GM12878 (cell line): Measurements from ENCODE around the gene ARHGAP9. TPM values are rescaled to one million over a fixed set of nuclear protein-coding genes. Genes with fewer than 3 reads are reported as not detected.

ENCODE experiments used
- ATAC-seq: fragments of 200-7000 bp; cut with Tn5 transposase; 3 replicates; pipeline ENCODE4 v1.9.1; 2020; ENCODE audit warnings: mild to moderate bottlenecking, moderate library complexity
- BruUV-seq: library from RNA; stranded (reverse); fragments of 400-500 nt; replicated peaks from 2 replicates; lab custom pipeline; 2021; lab: Mats Ljungman, UMichigan
- CTCF ChIA-PET: fragments of 300-600 bp; sonication (Branson Sonifier 250); formaldehyde crosslinking; extraction: SDS; loops from one replicate; lab custom pipeline; 2021; ENCODE audit warnings: inconsistent platforms; lab: Yijun Ruan, JAX
- POLR2A ChIA-PET: fragments of 350-600 bp; formaldehyde crosslinking; extraction: SDS; loops from one replicate; lab custom pipeline; 2021; ENCODE audit warnings: inconsistent platforms; lab: Charles Lee
- RAD21 ChIA-PET: fragments of 300-600 bp; sonication (Branson Sonifier 250); formaldehyde crosslinking; loops from one replicate; lab custom pipeline; 2023; ENCODE audit warnings: antibody characterized with exemption; ENCODE audit not compliant: unreplicated experiment; lab: Charles Lee
- SMC1A ChIA-PET: fragments of 300-600 bp; sonication (Branson Sonifier 250); formaldehyde crosslinking; loops from one replicate; lab custom pipeline; 2023; ENCODE audit not compliant: unreplicated experiment, uncharacterized antibody; lab: Charles Lee
- DNase-seq: peaks from one replicate; pipeline ENCODE4 v3.0.0-alpha.2; 2011; ENCODE audit warnings: low read depth, low spot score
- FAIRE-seq: peaks from 3 replicates; lab custom pipeline; 2011; peaks lifted over from hg19 to GRCh38; lab: Jason Lieb, UNC
- H2AFZ ChIP-seq: 2 replicates; pipeline ENCODE4 v1.6.0; 2011; ENCODE audit warnings: low read depth, low read length, control low read depth; ENCODE audit not compliant: control insufficient read depth
- H3K27ac ChIP-seq: 2 replicates; pipeline ENCODE4 v1.5.1; 2011; ENCODE audit warnings: control low read depth; ENCODE audit not compliant: control insufficient read depth, insufficient read depth
- H3K27me3 ChIP-seq, 2 experiments: replicated peaks in 1 of 2; 2 replicates each; pipeline versions ENCODE4 v1.6.0 to v1.6.1; 2011; ENCODE audit warnings: low read length in 1 of 2; ENCODE audit not compliant: control insufficient read depth in 2 of 2, insufficient read depth in 2 of 2
- H3K36me3 ChIP-seq, 2 experiments: 2 replicates each; pipeline ENCODE4 v1.5.1; 2011; ENCODE audit warnings: low read length in 1 of 2; ENCODE audit not compliant: control insufficient read depth in 2 of 2, insufficient read depth in 2 of 2
- H3K4me1 ChIP-seq: 2 replicates; pipeline ENCODE4 v1.6.1; 2011; ENCODE audit warnings: mild to moderate bottlenecking, low read length, moderate library complexity, mixed read lengths; ENCODE audit not compliant: control insufficient read depth, insufficient read depth
- H3K4me2 ChIP-seq: 2 replicates; pipeline ENCODE4 v1.6.0; 2011; ENCODE audit warnings: control low read depth; ENCODE audit not compliant: control insufficient read depth, insufficient read depth
- H3K4me3 ChIP-seq: fragments of 200-600 bp; sonication (generic); 2 replicates; pipeline ENCODE4 v1.5.1; 2016
- H3K79me2 ChIP-seq: 2 replicates; pipeline ENCODE4 v1.6.0; 2011; ENCODE audit warnings: low read length; ENCODE audit not compliant: control insufficient read depth, insufficient read depth
- H3K9ac ChIP-seq: 2 replicates; pipeline ENCODE4 v1.8.0; 2011; ENCODE audit warnings: low read length, control low read depth, mixed read lengths; ENCODE audit not compliant: control insufficient read depth, insufficient read depth
- H3K9me3 ChIP-seq: replicated peaks from 3 replicates; pipeline ENCODE4 v1.5.1; 2011; ENCODE audit warnings: mild to moderate bottlenecking, low read length; ENCODE audit not compliant: control insufficient read depth, insufficient read depth
- H4K20me1 ChIP-seq: 2 replicates; pipeline ENCODE4 v1.6.0; 2011; ENCODE audit not compliant: control insufficient read depth, insufficient read depth
- E4F1 ChIP-seq: fragments of 450-650 bp; IDR thresholded peaks from 2 replicates; pipeline ENCODE4 v1.6.1; 2018; ENCODE audit warnings: borderline replicate concordance, mild to moderate bottlenecking; ENCODE audit not compliant: partially characterized antibody
- EZH2 ChIP-seq: IDR thresholded peaks from 2 replicates; pipeline ENCODE4 v1.6.1; 2012; ENCODE audit warnings: low read depth, mild to moderate bottlenecking, control low read depth, inconsistent platforms, low read length, borderline replicate concordance; ENCODE audit not compliant: control insufficient read depth
- KLF5 ChIP-seq: fragments of 450-650 bp; IDR thresholded peaks from 2 replicates; pipeline ENCODE4 v1.6.1; 2014; ENCODE audit warnings: mild to moderate bottlenecking; ENCODE audit not compliant: partially characterized antibody
- MXI1 ChIP-seq: fragments of 150-350 bp; IDR thresholded peaks from 2 replicates; pipeline ENCODE4 v1.6.1; 2011; ENCODE audit warnings: low read depth, mild to moderate bottlenecking, inconsistent platforms, low read length, improper control_type of control experiment
- PBX3 ChIP-seq: IDR thresholded peaks from 2 replicates; pipeline ENCODE4 v1.6.1; 2011; ENCODE audit warnings: mild to moderate bottlenecking, low read depth, low read length, moderate library complexity; ENCODE audit not compliant: insufficient replicate concordance
- WGBS: methylation state at CpG from one replicate; pipeline ENCODE4 v1.1.6; 2016; ENCODE audit warnings: low lambda C conversion rate; ENCODE audit not compliant: insufficient replicate concordance, insufficient coverage; ENCODE audit errors: missing lambda C conversion rate; 5-methylcytosine and 5-hydroxymethylcytosine counted together
- in situ Hi-C: fragments of 300-500 bp; cut with MboI; formaldehyde crosslinking; loops from 9 replicates; pipeline ENCODE4 v1.14.3; 2018; ENCODE audit warnings: mixed read lengths
- intact Hi-C: fragments of 100-400 bp; cut with micrococcal nuclease; formaldehyde crosslinking; loops from one replicate; pipeline ENCODE4 v1.14.2; 2022; ENCODE audit not compliant: unreplicated experiment
- polyA plus RNA-seq, 11 experiments: library from polyadenylated mRNA; depleted of rRNA in 4 of 11; unstranded in 6 of 11; stranded (reverse) in 5 of 11; fragments of >200 nt; fragmentation: Nextera tagmentation in 4 of 11; fragmentation: Illumina TruSeq in 1 of 11; extraction: Ambion mirVana in 4 of 11; extraction: Trizol in 1 of 11; gene quantifications; 1 replicate in 1 of 11; 2 replicates in 10 of 11; pipeline versions ENCODE4 v1.2.1 to v1.2.3, GENCODE V29; 2011 to 2016; ENCODE audit warnings: inconsistent platforms in 2 of 11, missing spikeins in 2 of 11, low read depth in 1 of 11
- total RNA-seq, 4 experiments: library from RNA; depleted of rRNA in 3 of 4; stranded (reverse); fragments of >200 nt in 3 of 4; fragmentation: Illumina TruSeq in 1 of 4; extraction: Trizol in 1 of 4; gene quantifications; 2 replicates each; pipeline versions ENCODE4 v1.2.1 to v1.2.3, GENCODE V29; 2013 to 2021
- TF ChIP-seq, protein P1 (sequence below): IDR thresholded peaks from 2 replicates; pipeline ENCODE4 v1.6.1; 2012; ENCODE audit warnings: low read depth, low read length, improper control_type of control experiment

ARHGAP9 gene
- total and polyA plus RNA-seq, 10 of the 15 experiments (the other 5 are each of a cell fraction or from before 2014, with no cell fraction given): 19.5 to 102 (median 76.8) TPM

- intact Hi-C loops (loop anchor here (5.0 kb wide), 1 partner anchor 165 kb away; no protein-coding TSS in a partner anchor), in situ Hi-C loops (loop anchor here (5.0 to 10.0 kb wide), 2 partner anchors 142 to 195 kb away; no protein-coding TSS in a partner anchor)
- no TSS peak for BruUV-seq
- ChIA-PET POLR2A (interaction anchor here (0.5 to 2.2 kb wide), 4 partner anchors 20 to 206 kb away, joined by 3 to 9 read pairs (median 5); partner anchors contain the start of gene STAC3), SMC1A (interaction anchor here (1.4 to 7.6 kb wide), 5 partner anchors 20 to 193 kb away, joined by 4 to 226 read pairs (median 20); no protein-coding TSS in a partner anchor), CTCF (interaction anchor here (0.6 to 11.0 kb wide), 16 partner anchors 12 to 1097 kb away, joined by 3 to 540 read pairs (median 19); partner anchors contain the start of genes ARHGAP9, INHBC and SHMT2), RAD21 (interaction anchor here (2.8 to 6.8 kb wide), 3 partner anchors 20 to 212 kb away, joined by 10 to 224 read pairs (median 85); partner anchors contain the start of gene STAC3)
- 77% methylated on average over 6 of the region's 6 CpGs for WGBS
- Histone ChIP-seq H3K27ac (no peak overlapping the region), H3K27me3 (0 out of 4 replicates have a peak, but pooled peaks cover 0 to 4% of the 10 kb centered on the region in 2 experiments), H2AFZ (no peak overlapping the region), H3K4me1 (peaks cover 21% of the 10 kb centered on the region), H3K4me3 (no peak overlapping the region), H3K9me3 (no peaks in the 10 kb centered on the region), H3K36me3 (no peaks in the 10 kb centered on the region), H3K4me2 (no peak overlapping the region), H4K20me1 (0 out of 2 replicates have a peak, but pooled peaks cover 2% of the 10 kb centered on the region), H3K79me2 (no peaks in the 10 kb centered on the region), H3K9ac (no peak overlapping the region)
- TF ChIP-seq MXI1 (no peak), E4F1 (no peak), EZH2 (no peak), PBX3 (no peak), KLF5 (no peak)
- TF ChIP-seq, protein P1, sequence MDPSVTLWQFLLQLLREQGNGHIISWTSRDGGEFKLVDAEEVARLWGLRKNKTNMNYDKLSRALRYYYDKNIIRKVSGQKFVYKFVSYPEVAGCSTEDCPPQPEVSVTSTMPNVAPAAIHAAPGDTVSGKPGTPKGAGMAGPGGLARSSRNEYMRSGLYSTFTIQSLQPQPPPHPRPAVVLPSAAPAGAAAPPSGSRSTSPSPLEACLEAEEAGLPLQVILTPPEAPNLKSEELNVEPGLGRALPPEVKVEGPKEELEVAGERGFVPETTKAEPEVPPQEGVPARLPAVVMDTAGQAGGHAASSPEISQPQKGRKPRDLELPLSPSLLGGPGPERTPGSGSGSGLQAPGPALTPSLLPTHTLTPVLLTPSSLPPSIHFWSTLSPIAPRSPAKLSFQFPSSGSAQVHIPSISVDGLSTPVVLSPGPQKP: no peak
- no peak for DNase-seq
- no peak for ATAC-seq
- FAIRE-seq: no peak
These were observed 22.8 kb downstream of the ARHGAP9 start for GRCh38 chr12:57456737-57457490.
